Left ventricle myocardium inferior (tissue), 1 donor: Measurements from ENCODE around the gene SLC22A16. TPM values are rescaled to one million over a fixed set of nuclear protein-coding genes. Genes with fewer than 3 reads are reported as not detected.
"Not testable (repeated sequence)": the region's sequence is repeated elsewhere in the genome, so short reads cannot be mapped to it uniquely, and the experiment has no call there.

Experiments used
- DNase-seq: peaks from one replicate; pipeline ENCODE4 v3.0.0-alpha.2; 2020
- H3K27ac ChIP-seq: fragments of 200-600 bp; replicated peaks from 2 replicates; pipeline ENCODE4 v1.8.0; 2021
- H3K27me3 ChIP-seq: fragments of 200-600 bp; 2 replicates; pipeline ENCODE4 v1.8.0; 2021; ENCODE audit warnings: low read depth
- H3K36me3 ChIP-seq: fragments of 200-600 bp; 2 replicates; pipeline ENCODE4 v1.8.0; 2021
- H3K4me1 ChIP-seq: fragments of 200-600 bp; 2 replicates; pipeline ENCODE4 v1.8.0; 2021
- H3K4me3 ChIP-seq: fragments of 200-600 bp; 2 replicates; pipeline ENCODE4 v1.8.0; 2021; ENCODE audit warnings: mild to moderate bottlenecking, moderate library complexity
- H3K9me3 ChIP-seq: fragments of 200-600 bp; replicated peaks from 2 replicates; pipeline ENCODE4 v1.8.0; 2021
- CTCF ChIP-seq: fragments of 200-600 bp; IDR thresholded peaks from 2 replicates; pipeline ENCODE4 v1.8.0; 2021; ENCODE audit warnings: antibody characterized with exemption, mild to moderate bottlenecking, borderline replicate concordance
- intact Hi-C: fragments of 100-400 bp; cut with micrococcal nuclease; formaldehyde crosslinking; loops from one replicate; pipeline ENCODE4 v1.11.0; 2022
- total RNA-seq: library from RNA; stranded (reverse); fragmentation: NEBNext Ultra II Directional; extraction: Animal tissue kit (Norgen Biotek cat#: 25700); gene quantifications from one replicate; pipeline ENCODE4 v1.2.1, GENCODE V29; 2021
- donor health status: DM: no; HTN: yes; CAD: no; lungs with severe emphysema.

SLC22A16 gene
- total RNA-seq, 1 donor from 2014 or later: not detected

- Histone ChIP-seq H3K4me1 (no peaks in the 10 kb centered on the region), H3K27me3 (no peaks in the 10 kb centered on the region), H3K36me3 (no peaks in the 10 kb centered on the region), H3K27ac (no peak overlapping the region), H3K9me3 (no peaks in the 10 kb centered on the region), H3K4me3 (no peak overlapping the region)
- DNase-seq: no peak
- intact Hi-C loops: no loop called here
- no peak for TF ChIP-seq CTCF
These were observed 12.3 kb upstream of the SLC22A16 start for GRCh38 chr6:110488606-110489190.

- H3K27ac ChIP-seq, H3K4me3 ChIP-seq, H3K4me1 ChIP-seq, intact Hi-C loops, H3K36me3 ChIP-seq, H3K9me3 ChIP-seq, H3K27me3 ChIP-seq, DNase-seq: not testable (repeated sequence)
These were observed 11.6 kb upstream of the SLC22A16 start for GRCh38 chr6:110487968-110488381.

GRCh38 chr6:110486756-110487155 lies 10.3 kb upstream of the SLC22A16 start:
- no peaks in the 10 kb centered on the region for H3K36me3 ChIP-seq
- H3K4me1 ChIP-seq: no peaks in the 10 kb centered on the region
- no peak overlapping the region for H3K27ac ChIP-seq
- no peak for DNase-seq
- intact Hi-C loops: no loop called here
- no peaks in the 10 kb centered on the region for H3K9me3 ChIP-seq
- TF ChIP-seq CTCF: no peak
- no peaks in the 10 kb centered on the region for H3K27me3 ChIP-seq
- H3K4me3 ChIP-seq: no peak overlapping the region

GRCh38 chr6:110485491-110485890 lies 9.1 kb upstream of the SLC22A16 start:
- no peak for TF ChIP-seq CTCF
- intact Hi-C loops: no loop called here
- Histone ChIP-seq H3K4me1 (no peaks in the 10 kb centered on the region), H3K27me3 (no peaks in the 10 kb centered on the region), H3K36me3 (no peaks in the 10 kb centered on the region), H3K27ac (no peak overlapping the region), H3K9me3 (peaks cover 10% of the 10 kb centered on the region), H3K4me3 (no peak overlapping the region)
- DNase-seq: no peak

GRCh38 chr6:110484321-110484720 lies 7.9 kb upstream of the SLC22A16 start:
- H3K27ac ChIP-seq: no peak overlapping the region
- H3K4me3 ChIP-seq: no peak overlapping the region
- TF ChIP-seq CTCF: no peak
- peaks cover 11% of the 10 kb centered on the region for H3K9me3 ChIP-seq
- no peaks in the 10 kb centered on the region for H3K36me3 ChIP-seq
- no peak for DNase-seq
- H3K4me1 ChIP-seq: no peaks in the 10 kb centered on the region
- H3K27me3 ChIP-seq: no peaks in the 10 kb centered on the region
- intact Hi-C loops: no loop called here

GRCh38 chr6:110482774-110483400 lies 6.5 kb upstream of the SLC22A16 start:
- intact Hi-C loops: no loop called here
- Histone ChIP-seq H3K27me3 (peaks cover 3% of the 10 kb centered on the region), H3K9me3 (peaks cover 11% of the 10 kb centered on the region), H3K4me3 (no peak overlapping the region), H3K4me1 (no peaks in the 10 kb centered on the region), H3K27ac (no peak overlapping the region), H3K36me3 (no peaks in the 10 kb centered on the region)
- DNase-seq: no peak
- TF ChIP-seq CTCF: no peak
